Right atrium auricular region (tissue), 2 donors: ENCODE data around the gene C1orf167. TPM values are rescaled to one million over a fixed set of nuclear protein-coding genes. Genes with fewer than 3 reads are reported as not detected.

ENCODE experiments used
- DNase-seq: peaks from one replicate; pipeline ENCODE4 v3.0.0-alpha.2; 2019; ENCODE audit warnings: low spot score
- H3K27ac ChIP-seq, 2 donors: fragments of 200-600 bp; sonication (generic); 1 replicate in 1 of 2; 2 replicates in 1 of 2; pipeline ENCODE4 v1.5.1; 2016 to 2019
- H3K27me3 ChIP-seq, 2 donors: fragments of 200-600 bp; sonication (generic); one replicate each; pipeline versions ENCODE4 v1.5.1 to v1.6.0; 2017 to 2019
- H3K36me3 ChIP-seq: fragments of 200-600 bp; sonication (generic); one replicate; pipeline ENCODE4 v1.5.1; 2016
- H3K4me1 ChIP-seq, 2 donors: fragments of 200-600 bp; sonication (generic); one replicate each; pipeline versions ENCODE4 v1.5.1 to v1.6.0; 2017 to 2019
- H3K4me3 ChIP-seq, 2 donors: fragments of 200-600 bp; sonication (generic); 1 replicate in 1 of 2; 2 replicates in 1 of 2; pipeline ENCODE4 v1.5.1; 2017 to 2019; ENCODE audit warnings: mild to moderate bottlenecking in 1 of 2, moderate library complexity in 1 of 2
- H3K9me3 ChIP-seq, 2 donors: fragments of 200-600 bp; sonication (generic); one replicate each; pipeline ENCODE4 v1.5.1; 2019
- total RNA-seq, 2 donors: library from RNA; depleted of rRNA; stranded (reverse); fragments of >200 nt; gene quantifications; one replicate each; pipeline ENCODE4 v1.1.0, GENCODE V29; 2016
- TF ChIP-seq, protein P1 (sequence below), 2 donors: fragments of 200-600 bp; sonication (generic); IDR thresholded peaks; one replicate each; pipeline ENCODE4 v1.5.1; 2019; ENCODE audit warnings: antibody characterized with exemption in 2 of 2

The C1orf167 gene
- total RNA-seq, 2 donors from 2014 or later: 0.85 to 1.7 TPM

DNA sequence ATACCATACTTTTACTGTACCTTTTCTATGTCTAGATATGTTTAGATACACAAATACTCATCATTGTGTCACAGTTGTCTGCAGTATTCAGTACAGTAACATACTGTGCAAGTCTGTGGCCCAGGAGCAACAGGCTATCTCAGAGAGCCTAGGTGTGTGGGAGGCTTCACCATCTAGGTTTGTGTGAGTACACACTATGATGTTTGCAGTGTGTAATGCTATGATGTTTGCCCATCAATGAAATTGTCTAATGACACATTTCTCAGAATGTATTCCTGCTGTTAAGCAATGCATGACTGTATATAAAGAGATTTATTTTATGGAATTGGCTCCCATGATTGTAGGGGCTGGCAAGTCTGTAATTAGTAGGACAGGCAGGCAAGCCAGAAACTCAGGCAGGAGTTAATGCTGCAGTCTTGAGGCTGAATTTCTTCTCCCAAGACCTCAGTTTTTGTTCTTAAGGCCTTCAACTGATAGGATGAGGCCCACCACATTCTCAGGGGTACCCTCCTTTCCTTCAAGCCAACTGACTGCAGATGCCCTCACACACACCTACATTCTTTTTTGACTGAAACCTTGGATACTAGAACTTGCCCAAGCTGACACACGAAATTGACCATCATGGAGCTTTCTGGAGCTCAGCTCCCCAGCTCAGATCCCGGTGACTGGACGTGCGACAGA lies 33.7 kb upstream of the C1orf167 start:
- H3K36me3 ChIP-seq: no peaks in the 10 kb centered on the region
- no peaks in the 10 kb centered on the region for H3K9me3 ChIP-seq
- peaks cover 0 to 36% of the 10 kb centered on the region in 2 donors for H3K4me1 ChIP-seq
- no peaks in the 10 kb centered on the region for H3K27me3 ChIP-seq
- no peak overlapping the region for H3K4me3 ChIP-seq
- no peak overlapping the region for H3K27ac ChIP-seq
- DNase-seq: no peak
- TF ChIP-seq, protein P1, sequence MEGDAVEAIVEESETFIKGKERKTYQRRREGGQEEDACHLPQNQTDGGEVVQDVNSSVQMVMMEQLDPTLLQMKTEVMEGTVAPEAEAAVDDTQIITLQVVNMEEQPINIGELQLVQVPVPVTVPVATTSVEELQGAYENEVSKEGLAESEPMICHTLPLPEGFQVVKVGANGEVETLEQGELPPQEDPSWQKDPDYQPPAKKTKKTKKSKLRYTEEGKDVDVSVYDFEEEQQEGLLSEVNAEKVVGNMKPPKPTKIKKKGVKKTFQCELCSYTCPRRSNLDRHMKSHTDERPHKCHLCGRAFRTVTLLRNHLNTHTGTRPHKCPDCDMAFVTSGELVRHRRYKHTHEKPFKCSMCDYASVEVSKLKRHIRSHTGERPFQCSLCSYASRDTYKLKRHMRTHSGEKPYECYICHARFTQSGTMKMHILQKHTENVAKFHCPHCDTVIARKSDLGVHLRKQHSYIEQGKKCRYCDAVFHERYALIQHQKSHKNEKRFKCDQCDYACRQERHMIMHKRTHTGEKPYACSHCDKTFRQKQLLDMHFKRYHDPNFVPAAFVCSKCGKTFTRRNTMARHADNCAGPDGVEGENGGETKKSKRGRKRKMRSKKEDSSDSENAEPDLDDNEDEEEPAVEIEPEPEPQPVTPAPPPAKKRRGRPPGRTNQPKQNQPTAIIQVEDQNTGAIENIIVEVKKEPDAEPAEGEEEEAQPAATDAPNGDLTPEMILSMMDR (IDR thresholded peaks at IDR 0.05): no peak

DNA sequence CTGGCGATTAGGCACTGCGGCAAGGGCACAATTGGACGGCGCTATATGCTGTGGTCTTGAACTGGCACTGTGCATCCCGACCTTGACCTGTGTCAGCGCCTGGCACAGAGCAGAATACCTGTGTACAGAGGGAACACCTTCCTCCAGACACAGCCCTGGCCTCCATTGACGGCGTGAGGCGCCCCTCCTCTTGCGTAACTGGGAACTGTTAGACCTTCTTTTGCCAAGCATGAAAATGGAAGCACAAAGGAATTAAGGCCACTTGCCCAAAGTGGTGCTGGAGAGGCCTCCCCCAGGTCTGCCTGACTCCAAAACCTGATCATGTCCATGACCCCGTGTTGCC lies 32.9 kb upstream of the C1orf167 start:
- Histone ChIP-seq H3K9me3 (no peaks in the 10 kb centered on the region), H3K4me3 (no peak overlapping the region), H3K4me1 (peaks cover 0 to 36% of the 10 kb centered on the region in 2 donors), H3K27ac (no peak overlapping the region), H3K36me3 (no peaks in the 10 kb centered on the region), H3K27me3 (no peaks in the 10 kb centered on the region)
- TF ChIP-seq, protein P1 (IDR thresholded peaks at IDR 0.05): no peak
- DNase-seq: no peak

DNA sequence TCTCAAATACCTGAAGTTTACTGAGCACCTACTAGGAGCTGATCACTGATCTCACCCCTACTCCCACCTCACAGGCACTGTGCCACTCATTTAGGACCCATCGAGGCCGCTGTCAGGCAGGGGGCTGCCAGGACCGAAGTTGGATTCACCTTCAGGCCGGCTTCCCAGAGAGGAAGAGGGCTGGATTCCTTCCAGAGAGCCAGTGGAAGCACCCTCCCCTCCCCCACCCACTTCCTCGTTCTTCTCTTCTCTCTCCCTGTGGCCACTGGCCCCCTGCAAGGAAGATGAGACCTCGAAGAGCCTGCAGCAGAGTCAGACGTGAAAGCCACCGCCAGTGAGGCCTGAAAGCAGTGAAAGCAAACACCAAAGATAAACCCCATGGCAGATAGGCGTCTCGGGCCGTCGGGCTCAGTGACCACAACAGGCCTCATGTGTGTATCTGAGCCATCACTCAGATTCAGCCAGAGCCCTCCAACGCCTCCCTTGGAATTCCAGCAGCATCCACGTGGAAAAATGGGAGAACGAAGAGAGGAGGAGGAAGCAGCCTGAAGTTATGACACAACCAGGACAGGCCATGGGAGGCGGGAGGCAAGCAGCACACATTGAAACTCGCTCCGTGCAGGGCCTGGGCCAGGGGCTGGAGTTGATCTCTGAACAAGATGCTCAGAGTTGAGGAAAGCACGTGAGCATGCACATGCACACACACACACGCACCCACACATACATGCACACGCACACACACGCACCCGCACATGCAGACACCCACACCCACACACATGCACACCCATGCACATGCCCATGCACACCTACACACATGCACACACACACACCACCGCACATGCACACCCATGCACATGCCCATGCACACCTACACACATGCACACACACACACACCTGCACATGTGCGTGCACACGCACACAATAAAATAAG lies 32.2 kb upstream of the C1orf167 start:
- Histone ChIP-seq H3K4me1 (peaks cover 0 to 36% of the 10 kb centered on the region in 2 donors), H3K27ac (no peak overlapping the region), H3K4me3 (no peak overlapping the region), H3K36me3 (no peaks in the 10 kb centered on the region), H3K27me3 (no peaks in the 10 kb centered on the region), H3K9me3 (no peaks in the 10 kb centered on the region)
- DNase-seq: no peak
- TF ChIP-seq, protein P1 (IDR thresholded peaks at IDR 0.05): no peak

DNA sequence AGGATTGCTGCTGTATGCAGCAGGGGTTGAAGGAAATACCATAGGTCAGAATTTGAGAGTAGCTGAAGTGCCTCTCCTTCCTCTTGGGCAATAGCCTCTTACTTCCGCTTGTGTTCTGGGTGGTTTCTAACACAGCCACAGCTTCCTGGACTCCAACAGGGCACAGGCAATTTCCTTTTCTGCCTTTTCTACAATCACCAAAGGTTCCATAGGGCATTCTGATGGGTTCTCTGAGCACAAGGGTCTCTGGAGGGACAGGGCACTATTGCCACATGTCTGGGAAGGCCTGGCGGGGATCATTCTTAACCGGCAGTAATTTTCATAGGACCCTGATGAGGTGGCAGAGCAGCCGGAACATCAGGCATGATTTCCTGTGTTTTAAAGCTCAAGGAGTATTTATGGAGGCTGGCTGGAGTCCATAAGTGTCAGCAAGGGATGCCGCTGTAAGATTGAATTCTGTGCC lies 31.5 kb upstream of the C1orf167 start:
- Histone ChIP-seq H3K27me3 (no peaks in the 10 kb centered on the region), H3K36me3 (no peaks in the 10 kb centered on the region), H3K9me3 (no peaks in the 10 kb centered on the region), H3K27ac (peak overlapping the region; percentile 14 to 54), H3K4me3 (no peak overlapping the region), H3K4me1 (peaks cover 0 to 39% of the 10 kb centered on the region in 2 donors)
- no peak for DNase-seq
- TF ChIP-seq, protein P1 (IDR thresholded peaks at IDR 0.05): no peak

DNA sequence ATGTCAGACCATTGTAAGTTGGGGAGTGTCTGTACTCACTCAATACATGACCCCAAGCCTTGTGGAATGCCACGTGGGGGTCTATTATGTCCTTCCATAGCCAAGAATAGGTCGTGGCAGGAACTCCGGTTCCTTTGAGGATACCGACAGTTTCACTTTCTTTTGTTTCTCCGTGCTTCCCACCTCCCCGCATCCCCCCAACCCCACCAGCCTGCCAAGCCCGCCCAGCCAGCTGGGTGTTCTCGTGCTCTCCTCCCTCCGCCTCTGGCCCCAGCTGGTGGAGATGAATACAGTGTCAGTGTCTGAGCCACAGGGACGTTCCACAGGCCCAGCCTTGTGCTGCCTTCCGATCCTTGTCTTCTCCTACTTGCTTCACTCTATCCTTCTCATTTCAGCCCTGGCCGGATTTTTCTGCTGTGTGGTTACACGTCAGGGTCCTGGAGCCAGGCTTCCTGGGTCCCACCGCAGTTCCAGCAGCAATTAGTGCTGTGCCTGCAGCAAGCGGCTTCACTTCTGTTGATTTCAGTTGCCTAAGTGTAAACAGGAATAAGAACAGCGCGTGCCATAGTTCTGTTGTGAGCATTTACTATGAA lies 30.2 kb upstream of the C1orf167 start:
- H3K27ac ChIP-seq: peak overlapping the region; percentile 54 to 61
- no peaks in the 10 kb centered on the region for H3K36me3 ChIP-seq
- no peaks in the 10 kb centered on the region for H3K27me3 ChIP-seq
- peak overlapping the region; percentile 18 to 28 for H3K4me3 ChIP-seq
- H3K4me1 ChIP-seq: peaks cover 0 to 47% of the 10 kb centered on the region in 2 donors
- H3K9me3 ChIP-seq: no peaks in the 10 kb centered on the region
- DNase-seq: peak; percentile 71
- TF ChIP-seq, protein P1 (IDR thresholded peaks at IDR 0.05): no peak
